ENCODE measurements around the gene PRDX1.
A peak's percentile ranks its signal among the peaks of the same experiment; 100 is the strongest.
"Not testable (repeated sequence)": the region's sequence is repeated elsewhere in the genome, so short reads cannot be mapped to it uniquely, and the experiment has no call there.

Gene PRDX1

DNA sequence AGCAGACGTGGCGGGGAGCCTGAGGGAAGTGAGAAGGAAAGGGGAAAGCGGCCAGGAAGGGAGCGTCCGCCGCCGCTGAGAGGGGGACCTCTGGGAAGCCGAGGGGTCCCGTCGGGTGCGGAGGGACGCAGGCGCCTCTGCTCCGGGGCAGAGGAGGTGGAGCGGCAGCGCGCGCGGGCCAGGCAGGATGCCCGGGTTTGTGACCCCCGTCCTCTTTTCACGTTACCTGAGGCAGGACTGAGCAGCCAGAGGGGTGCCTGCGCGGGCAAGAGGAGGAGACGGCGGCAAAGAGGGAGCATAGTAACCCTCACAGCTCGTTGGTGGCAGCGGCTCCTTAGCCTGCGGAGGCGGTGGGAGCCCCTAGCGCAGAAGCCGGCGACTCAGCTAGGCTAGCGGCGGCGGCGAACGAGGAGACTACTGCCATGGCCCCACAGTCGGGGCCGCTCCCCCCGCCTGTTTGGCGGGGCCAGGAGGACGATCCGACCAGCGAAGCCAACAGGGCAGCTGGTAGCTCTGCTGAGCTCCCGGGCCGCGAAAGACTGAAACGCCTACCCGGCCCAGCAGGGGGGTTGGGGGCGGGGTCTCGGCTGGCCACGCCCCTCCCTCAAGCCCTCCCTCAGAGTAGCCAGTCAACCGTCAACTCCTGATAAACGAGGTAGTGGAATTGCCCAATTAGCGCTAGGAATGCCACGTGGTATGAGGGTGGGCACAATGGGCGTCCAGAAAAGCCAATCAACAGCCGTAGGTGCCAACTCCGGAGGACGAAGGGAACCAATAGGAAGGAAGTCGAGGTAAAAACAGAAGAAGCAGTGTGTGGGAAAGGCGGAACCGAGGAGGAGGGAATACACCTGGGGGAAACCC is 30.8 kb downstream of the PRDX1 start, which contains the start of gene TESK2:
TSS of gene TESK2 (minus strand) at position 538 of the 861 bp plus-strand sequence. CDS start 33,378 bp downstream, outside the sequence.
- peaks cover 6% of the 10 kb centered on the region for H3K4me1 ChIP-seq (ENCODE audit: insufficient read depth, low read length)
- H3K27me3 ChIP-seq (ENCODE audit: insufficient read depth, low read length): peaks cover 29% of the 10 kb centered on the region
- H3K9me3 ChIP-seq (ENCODE audit: low read length): no peaks in the 10 kb centered on the region
- H2AFZ ChIP-seq (ENCODE audit: low read depth, low read length): peak within 1 kb of the TSS; percentile 72
- no peaks in the 10 kb centered on the region for H3K36me3 ChIP-seq (ENCODE audit: insufficient read depth, low read length)
- peak within 1 kb of the TSS; percentile 50 for H3K4me3 ChIP-seq (ENCODE audit: low read length)

DNA sequence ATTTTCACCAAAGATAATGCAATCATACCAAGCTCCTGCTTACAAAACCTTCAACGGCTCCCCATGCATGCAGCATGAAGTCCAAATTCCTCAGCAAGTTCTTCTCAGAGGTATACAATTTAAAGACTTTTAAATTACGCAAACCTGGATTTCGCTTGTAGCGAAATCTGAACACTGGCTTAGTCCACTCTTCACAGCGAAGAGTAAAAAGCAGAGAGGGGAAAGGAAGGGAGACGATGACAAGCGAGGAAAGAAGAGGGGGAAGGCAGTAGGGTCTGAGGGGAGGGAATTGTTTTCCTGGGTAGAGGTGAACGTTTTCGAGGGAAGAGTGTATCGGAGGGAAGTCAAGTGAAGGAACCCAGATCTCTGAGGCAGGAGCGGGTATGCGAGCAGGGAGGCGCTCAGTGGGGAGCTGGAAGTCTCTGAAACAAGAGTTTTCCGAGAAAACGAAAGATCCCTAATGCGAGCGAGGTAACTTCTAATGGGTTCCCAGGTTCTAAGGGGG is 31.5 kb downstream of the PRDX1 start:
- H3K4me3 ChIP-seq (ENCODE audit: low read length): peak overlapping the region; percentile 50
- H3K4me1 ChIP-seq (ENCODE audit: insufficient read depth, low read length): peaks cover 6% of the 10 kb centered on the region
- peaks cover 29% of the 10 kb centered on the region for H3K27me3 ChIP-seq (ENCODE audit: insufficient read depth, low read length)
- peak overlapping the region; percentile 72 for H2AFZ ChIP-seq (ENCODE audit: low read depth, low read length)
- no peaks in the 10 kb centered on the region for H3K36me3 ChIP-seq (ENCODE audit: insufficient read depth, low read length)
- H3K9me3 ChIP-seq (ENCODE audit: low read length): no peaks in the 10 kb centered on the region

DNA sequence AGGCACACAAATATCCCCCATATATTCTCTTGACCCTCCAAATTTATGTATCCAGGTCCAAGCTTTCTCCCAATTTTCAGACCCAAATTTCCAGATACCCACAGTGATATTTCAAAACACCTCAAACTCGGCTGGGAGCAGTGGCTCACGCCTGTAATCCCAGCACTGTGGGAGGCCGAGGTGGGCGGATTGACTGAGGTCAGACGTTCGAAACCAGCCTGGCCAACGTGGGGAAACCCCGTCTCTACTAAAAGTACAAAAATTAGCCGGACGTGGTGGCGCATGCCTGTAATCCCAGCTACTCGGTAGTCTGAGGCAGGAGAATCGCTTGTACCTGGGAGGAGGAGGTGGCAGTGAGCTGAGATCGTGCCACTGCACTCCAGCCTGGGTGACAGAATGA is 32.3 kb downstream of the PRDX1 start:
- peaks cover 29% of the 10 kb centered on the region for H3K27me3 ChIP-seq (ENCODE audit: insufficient read depth, low read length)
- not testable (repeated sequence) for H3K9me3 ChIP-seq (ENCODE audit: low read length); H3K4me1 ChIP-seq (ENCODE audit: insufficient read depth, low read length); H3K4me3 ChIP-seq (ENCODE audit: low read length); H3K36me3 ChIP-seq (ENCODE audit: insufficient read depth, low read length); H2AFZ ChIP-seq (ENCODE audit: low read depth, low read length)

DNA sequence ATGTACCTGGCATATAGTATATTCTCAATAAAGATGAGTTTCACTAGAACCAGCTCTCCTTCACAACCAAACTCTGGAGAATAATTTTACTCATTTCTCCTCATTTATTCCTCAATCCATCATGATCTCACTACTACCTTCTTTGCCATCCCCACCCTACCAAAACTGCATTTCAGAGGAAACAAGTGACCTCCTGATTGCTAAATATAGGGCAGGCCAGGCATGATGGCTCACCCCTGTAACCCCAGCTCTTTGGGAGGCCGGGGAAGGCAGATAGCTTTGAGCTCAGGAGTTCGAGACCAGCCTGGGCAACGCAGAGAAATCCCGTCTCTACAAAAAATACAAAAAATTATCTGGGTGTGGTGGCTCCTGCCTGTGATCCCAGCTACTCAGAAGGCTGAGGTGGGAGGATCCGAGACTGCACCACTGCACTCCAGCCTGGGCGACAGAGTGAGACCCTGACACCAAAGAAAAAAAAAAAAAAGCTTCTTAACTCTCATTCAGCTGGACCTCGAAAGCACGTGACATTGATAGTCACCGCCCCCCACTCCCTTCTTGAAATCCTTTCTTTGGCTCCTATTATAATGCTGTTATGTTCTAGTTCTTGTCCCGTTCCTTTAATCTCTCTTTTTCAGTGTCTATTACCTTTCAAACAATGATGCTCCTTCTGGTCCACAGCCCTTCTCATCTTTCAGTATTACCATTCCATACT is 32.9 kb downstream of the PRDX1 start:
- Histone ChIP-seq H3K36me3 (ENCODE audit: insufficient read depth, low read length) (no peaks in the 10 kb centered on the region), H3K4me1 (ENCODE audit: insufficient read depth, low read length) (peaks cover 6% of the 10 kb centered on the region), H2AFZ (ENCODE audit: low read depth, low read length) (no peak overlapping the region), H3K9me3 (ENCODE audit: low read length) (no peaks in the 10 kb centered on the region), H3K27me3 (ENCODE audit: insufficient read depth, low read length) (peaks cover 29% of the 10 kb centered on the region), H3K4me3 (ENCODE audit: low read length) (no peak overlapping the region)

DNA sequence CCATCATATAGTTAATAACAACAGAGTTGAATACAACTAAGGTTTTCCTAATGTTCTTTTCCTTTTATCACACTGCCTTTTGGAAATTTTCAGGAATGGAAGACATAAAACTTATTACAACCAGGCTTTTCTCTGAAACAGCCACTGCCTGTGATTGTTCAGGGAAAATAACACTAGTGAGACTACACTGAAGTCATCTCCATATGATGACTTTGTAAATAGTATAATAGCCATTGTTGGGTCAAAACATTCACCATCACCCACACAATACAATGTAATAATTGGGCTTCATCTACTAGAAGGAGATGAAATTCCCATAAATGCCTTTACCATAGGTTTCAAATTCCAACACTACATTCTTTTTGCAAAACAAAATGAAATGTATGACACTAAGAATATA is 35.7 kb downstream of the PRDX1 start:
- Histone ChIP-seq H3K36me3 (ENCODE audit: insufficient read depth, low read length) (no peaks in the 10 kb centered on the region), H2AFZ (ENCODE audit: low read depth, low read length) (no peak overlapping the region), H3K9me3 (ENCODE audit: low read length) (no peaks in the 10 kb centered on the region)

DNA sequence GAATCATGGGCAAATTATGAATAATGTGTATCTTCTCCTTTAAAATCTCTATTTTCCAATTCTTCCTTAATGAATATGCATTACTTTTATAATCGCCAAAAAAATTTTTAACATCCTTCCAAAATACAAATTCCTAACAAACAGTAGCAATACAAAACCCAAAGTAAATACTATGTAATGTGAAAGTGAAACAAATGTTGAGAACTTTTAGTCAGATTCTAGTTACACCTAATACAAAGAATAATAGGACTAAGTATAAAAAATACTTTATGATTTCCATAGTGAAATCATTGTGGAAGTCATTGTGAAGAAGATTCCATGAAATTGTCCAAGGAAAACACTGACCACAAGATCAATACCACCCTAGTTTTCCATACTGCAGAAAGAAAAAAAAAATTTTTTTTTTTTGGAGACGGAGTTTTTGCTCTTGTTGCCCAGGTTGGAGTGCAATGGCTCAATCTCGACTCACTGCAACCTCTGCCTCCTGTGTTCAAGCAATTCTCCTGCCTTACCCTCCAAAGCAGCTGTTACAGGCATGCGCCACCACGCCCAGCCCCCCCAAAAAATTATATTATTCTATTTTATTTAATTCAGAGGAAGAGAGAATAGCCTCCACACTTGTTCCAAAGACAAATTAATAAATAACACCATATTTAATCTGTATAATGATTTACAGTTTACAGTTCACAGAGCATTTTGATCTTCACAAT is 42.5 kb downstream of the PRDX1 start:
- no peak overlapping the region for H3K4me3 ChIP-seq (ENCODE audit: low read length)
- H3K27me3 ChIP-seq (ENCODE audit: insufficient read depth, low read length): no peaks in the 10 kb centered on the region
- H3K9me3 ChIP-seq (ENCODE audit: low read length): no peaks in the 10 kb centered on the region
- no peaks in the 10 kb centered on the region for H3K36me3 ChIP-seq (ENCODE audit: insufficient read depth, low read length)
- H2AFZ ChIP-seq (ENCODE audit: low read depth, low read length): no peak overlapping the region
- H3K4me1 ChIP-seq (ENCODE audit: insufficient read depth, low read length): no peaks in the 10 kb centered on the region

More for the DNA sequence above, 35.7 kb downstream of the PRDX1 start:
- Histone ChIP-seq H3K4me1 (ENCODE audit: insufficient read depth, low read length) (peaks cover 6% of the 10 kb centered on the region), H3K27me3 (ENCODE audit: insufficient read depth, low read length) (peaks cover 29% of the 10 kb centered on the region), H3K4me3 (ENCODE audit: low read length) (no peak overlapping the region)

DNA sequence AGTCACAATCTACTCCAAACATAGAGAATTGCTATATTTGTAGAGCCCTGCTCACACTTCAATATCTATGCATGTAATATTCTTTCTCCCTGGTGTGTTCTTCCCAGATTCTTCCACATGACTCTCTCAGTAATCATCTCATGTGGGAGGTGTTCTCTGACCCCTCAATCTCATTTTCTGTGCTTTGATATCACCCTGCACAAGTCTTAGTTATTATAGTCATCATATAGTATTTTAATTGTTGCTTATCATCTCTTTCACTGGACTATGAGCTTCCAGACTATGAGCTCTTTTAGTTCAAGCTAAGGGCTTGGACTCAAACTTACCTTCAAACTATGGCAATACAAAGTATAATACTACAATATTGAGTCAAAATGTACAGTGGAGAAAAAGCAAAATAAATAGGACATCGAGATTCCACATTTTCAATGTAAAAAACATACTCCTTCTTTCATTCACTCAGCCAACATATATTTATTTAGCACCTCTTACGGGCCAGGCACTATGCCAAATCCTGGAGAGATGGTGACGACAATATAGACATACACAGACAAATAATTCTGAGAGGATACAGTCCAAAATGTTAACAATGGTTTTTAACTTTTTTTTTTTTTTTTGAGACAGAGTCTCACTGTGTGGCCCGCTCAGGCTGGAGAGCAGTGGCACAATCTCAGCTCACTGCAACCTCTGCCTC is 43.4 kb downstream of the PRDX1 start:
- Histone ChIP-seq H2AFZ (ENCODE audit: low read depth, low read length) (no peak overlapping the region), H3K27me3 (ENCODE audit: insufficient read depth, low read length) (no peaks in the 10 kb centered on the region), H3K9me3 (ENCODE audit: low read length) (no peaks in the 10 kb centered on the region), H3K4me1 (ENCODE audit: insufficient read depth, low read length) (no peaks in the 10 kb centered on the region), H3K4me3 (ENCODE audit: low read length) (no peak overlapping the region), H3K36me3 (ENCODE audit: insufficient read depth, low read length) (no peaks in the 10 kb centered on the region)

DNA sequence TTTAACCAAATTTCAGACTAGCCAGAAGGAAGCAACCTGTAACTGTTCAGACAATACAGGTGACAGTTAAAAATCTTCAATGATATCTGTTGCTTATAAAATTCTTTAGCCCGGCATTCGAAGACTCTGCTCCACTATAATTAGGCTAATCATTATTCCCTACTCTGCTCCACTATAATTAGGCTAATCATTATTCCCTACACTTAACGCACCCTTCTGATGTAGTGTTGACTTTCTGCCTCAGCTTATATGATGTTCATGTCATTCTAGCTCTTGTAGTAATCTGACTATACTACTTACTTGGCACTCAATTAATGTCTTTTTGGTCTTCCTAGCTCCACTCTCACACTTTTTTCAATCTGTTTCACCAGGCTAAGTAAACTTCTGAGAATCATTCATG is 44.0 kb downstream of the PRDX1 start:
- H3K36me3 ChIP-seq (ENCODE audit: insufficient read depth, low read length): no peaks in the 10 kb centered on the region
- H3K9me3 ChIP-seq (ENCODE audit: low read length): no peaks in the 10 kb centered on the region
- no peaks in the 10 kb centered on the region for H3K27me3 ChIP-seq (ENCODE audit: insufficient read depth, low read length)
- H2AFZ ChIP-seq (ENCODE audit: low read depth, low read length): no peak overlapping the region
- H3K4me3 ChIP-seq (ENCODE audit: low read length): no peak overlapping the region
- no peaks in the 10 kb centered on the region for H3K4me1 ChIP-seq (ENCODE audit: insufficient read depth, low read length)

DNA sequence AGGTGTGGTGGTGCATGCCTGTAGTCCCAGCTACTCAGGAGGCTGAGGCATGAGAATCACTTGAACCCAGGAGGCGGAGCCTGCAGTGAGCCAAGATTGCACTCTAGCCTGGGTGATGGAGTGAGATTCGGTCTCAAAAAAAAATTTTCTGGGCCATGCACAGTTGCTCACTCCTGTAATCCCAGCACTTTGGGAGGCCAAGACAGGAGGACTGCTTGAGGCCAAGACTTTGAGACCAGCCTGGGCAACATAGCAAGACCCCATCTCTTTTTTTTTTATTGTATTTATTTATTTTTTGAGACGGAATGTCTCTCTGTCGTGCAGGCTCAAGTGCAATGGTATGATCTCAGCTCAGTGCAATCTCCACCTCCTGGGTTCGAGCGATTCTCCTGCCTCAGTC is 47.5 kb downstream of the PRDX1 start:
- not testable (repeated sequence) for H3K4me3 ChIP-seq (ENCODE audit: low read length); H3K4me1 ChIP-seq (ENCODE audit: insufficient read depth, low read length); H3K27me3 ChIP-seq (ENCODE audit: insufficient read depth, low read length); H2AFZ ChIP-seq (ENCODE audit: low read depth, low read length); H3K9me3 ChIP-seq (ENCODE audit: low read length); H3K36me3 ChIP-seq (ENCODE audit: insufficient read depth, low read length)

DNA sequence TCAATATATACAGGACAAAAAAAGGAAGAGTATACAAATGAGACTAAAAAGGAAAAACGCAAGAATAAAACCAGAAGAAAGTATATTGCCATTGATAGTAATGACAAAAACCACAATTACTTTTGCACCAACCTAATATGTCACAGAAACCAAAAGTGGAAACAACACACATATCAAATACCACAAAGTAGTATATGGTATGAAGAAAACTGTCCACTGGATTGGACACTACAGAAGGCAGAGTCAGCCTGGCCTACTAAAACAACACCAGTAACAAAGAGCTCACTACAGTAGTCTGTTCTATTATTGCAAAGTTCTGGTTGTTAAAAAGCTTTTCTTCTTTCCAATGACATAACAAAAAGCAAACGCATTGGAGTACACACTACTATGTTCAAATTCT is 48.4 kb downstream of the PRDX1 start:
- Histone ChIP-seq H2AFZ (ENCODE audit: low read depth, low read length) (no peak overlapping the region), H3K9me3 (ENCODE audit: low read length) (no peaks in the 10 kb centered on the region), H3K4me3 (ENCODE audit: low read length) (no peak overlapping the region), H3K36me3 (ENCODE audit: insufficient read depth, low read length) (no peaks in the 10 kb centered on the region), H3K4me1 (ENCODE audit: insufficient read depth, low read length) (no peaks in the 10 kb centered on the region), H3K27me3 (ENCODE audit: insufficient read depth, low read length) (no peaks in the 10 kb centered on the region)

DNA sequence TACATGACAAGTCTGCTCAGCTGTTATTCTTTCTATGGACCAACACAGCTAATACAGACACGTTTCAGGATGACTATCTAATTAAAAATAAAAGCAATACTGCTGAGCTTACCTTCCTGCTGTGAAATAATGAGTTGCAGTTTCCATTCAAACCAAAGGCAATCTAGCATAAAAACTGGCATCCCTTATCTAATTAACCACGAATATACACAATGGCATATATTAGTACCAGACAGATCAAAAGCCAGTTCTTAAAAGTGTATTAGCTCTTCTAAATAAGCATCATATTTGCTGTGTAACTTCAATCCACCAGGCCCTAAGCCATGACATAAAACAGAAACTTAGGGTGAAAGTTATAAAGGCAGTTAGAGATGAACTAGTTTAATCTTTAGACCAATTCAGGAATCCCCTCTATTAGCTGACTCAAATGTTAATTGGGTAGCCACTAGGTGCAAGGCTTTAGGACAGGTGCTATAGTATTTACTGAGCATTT is 51.3 kb downstream of the PRDX1 start:
- Histone ChIP-seq H3K27me3 (ENCODE audit: insufficient read depth, low read length) (no peaks in the 10 kb centered on the region), H3K9me3 (ENCODE audit: low read length) (no peaks in the 10 kb centered on the region), H3K4me3 (ENCODE audit: low read length) (no peak overlapping the region), H3K36me3 (ENCODE audit: insufficient read depth, low read length) (no peaks in the 10 kb centered on the region), H2AFZ (ENCODE audit: low read depth, low read length) (no peak overlapping the region), H3K4me1 (ENCODE audit: insufficient read depth, low read length) (no peaks in the 10 kb centered on the region)

DNA sequence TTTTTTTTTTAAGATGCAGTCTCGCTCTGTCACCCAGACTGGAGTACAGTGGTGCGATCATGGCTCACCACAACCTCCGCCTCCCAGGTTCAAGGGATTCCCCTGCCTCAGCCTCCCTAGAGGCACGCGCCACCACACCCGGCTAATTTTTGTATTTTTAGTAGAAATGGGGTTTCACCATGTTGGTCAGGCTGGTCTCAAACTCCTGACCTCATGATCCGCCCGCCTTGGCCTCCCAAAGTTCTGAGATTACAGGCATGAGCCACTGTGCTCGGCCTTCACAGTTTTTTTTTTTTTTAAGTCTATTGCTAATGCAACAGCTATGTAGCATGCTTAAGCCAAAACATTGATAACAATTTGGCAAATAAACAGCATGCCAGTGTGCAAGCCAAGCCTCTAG is 54.3 kb downstream of the PRDX1 start:
- not testable (repeated sequence) for H3K4me1 ChIP-seq (ENCODE audit: insufficient read depth, low read length); H3K36me3 ChIP-seq (ENCODE audit: insufficient read depth, low read length); H3K4me3 ChIP-seq (ENCODE audit: low read length); H3K27me3 ChIP-seq (ENCODE audit: insufficient read depth, low read length); H3K9me3 ChIP-seq (ENCODE audit: low read length); H2AFZ ChIP-seq (ENCODE audit: low read depth, low read length)

Data from neuron (in vitro differentiated cells).